Right ventricle myocardium superior (tissue), 1 donor: ENCODE measurements around the gene MITF. TPM values are rescaled to one million over a fixed set of nuclear protein-coding genes. Genes with fewer than 3 reads are reported as not detected.

Source experiments
- ATAC-seq: fragments of 200-7000 bp; cut with Tn5 transposase; one replicate; pipeline ENCODE4 v1.9.1; 2020; ENCODE audit warnings: mild to moderate bottlenecking; ENCODE audit not compliant: poor library complexity
- DNase-seq: peaks from one replicate; pipeline ENCODE4 v3.0.0-alpha.2; 2020
- intact Hi-C: fragments of 100-400 bp; cut with DNase I; formaldehyde crosslinking; loops from one replicate; pipeline ENCODE4 v1.11.2; 2022
- long read RNA-seq: library from polyadenylated mRNA; unstranded; transcript quantifications from one replicate; pipeline ENCODE4 v2.0.0, GENCODE V29; 2021
- total RNA-seq: library from RNA; stranded (reverse); fragmentation: NEBNext Ultra II Directional; extraction: Animal tissue kit (Norgen Biotek cat#: 25700); gene quantifications from one replicate; pipeline ENCODE4 v1.2.1, GENCODE V29; 2021
- donor health status: DM: no; HTN: yes; CAD: no; lungs with severe emphysema.

The MITF gene, protein sequence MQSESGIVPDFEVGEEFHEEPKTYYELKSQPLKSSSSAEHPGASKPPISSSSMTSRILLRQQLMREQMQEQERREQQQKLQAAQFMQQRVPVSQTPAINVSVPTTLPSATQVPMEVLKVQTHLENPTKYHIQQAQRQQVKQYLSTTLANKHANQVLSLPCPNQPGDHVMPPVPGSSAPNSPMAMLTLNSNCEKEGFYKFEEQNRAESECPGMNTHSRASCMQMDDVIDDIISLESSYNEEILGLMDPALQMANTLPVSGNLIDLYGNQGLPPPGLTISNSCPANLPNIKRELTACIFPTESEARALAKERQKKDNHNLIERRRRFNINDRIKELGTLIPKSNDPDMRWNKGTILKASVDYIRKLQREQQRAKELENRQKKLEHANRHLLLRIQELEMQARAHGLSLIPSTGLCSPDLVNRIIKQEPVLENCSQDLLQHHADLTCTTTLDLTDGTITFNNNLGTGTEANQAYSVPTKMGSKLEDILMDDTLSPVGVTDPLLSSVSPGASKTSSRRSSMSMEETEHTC
- total RNA-seq = 65.5 TPM
- long read RNA-seq, full-length matches to known transcripts = 102 of 233 reads
- long read RNA-seq, partial matches to known transcripts = 82 of 233 reads
- long read RNA-seq, other reads (novel, unspliced or antisense) = 49 of 233 reads

GRCh38 chr3:69739204-69740102, at the start of gene MITF:
Gene MITF, plus strand, starts transcription at chr3:69739464. Its CDS starts 134 bp downstream, at chr3:69739598.
- DNase-seq (peak; percentile 96), ATAC-seq (peak; percentile 97)
- intact Hi-C loops = loop anchor here (10.0 kb wide), 1 partner anchor 45 kb away; no protein-coding TSS in a partner anchor

GRCh38 chr3:69691860-69692259, 47.4 kb upstream of the MITF start:
- ATAC-seq = peak; percentile 27
- DNase-seq = no peak
- intact Hi-C loops = loop anchor here (5.0 kb wide), 3 partner anchors 100 to 255 kb away; no protein-coding TSS in a partner anchor

- ATAC-seq (no peak), DNase-seq (no peak)
- intact Hi-C loops = loop anchor here (5.0 kb wide), 3 partner anchors 100 to 255 kb away; no protein-coding TSS in a partner anchor
These were observed 46.5 kb upstream of the MITF start for GRCh38 chr3:69692761-69693160.

GRCh38 chr3:69695443-69695842, 43.8 kb upstream of the MITF start:
- intact Hi-C loops = no loop called here
- ATAC-seq = no peak

GRCh38 chr3:69695933-69696332, 43.3 kb upstream of the MITF start:
- intact Hi-C loops = no loop called here
- ATAC-seq (no peak), DNase-seq (no peak)

More at GRCh38 chr3:69695443-69695842, 43.8 kb upstream of the MITF start:
- no peak for DNase-seq

GRCh38 chr3:69696367-69696766, 42.9 kb upstream of the MITF start:
- intact Hi-C loops = no loop called here
- DNase-seq (no peak), ATAC-seq (no peak)

GRCh38 chr3:69697381-69697780, 41.9 kb upstream of the MITF start:
- intact Hi-C loops = no loop called here
- DNase-seq (no peak), ATAC-seq (no peak)

GRCh38 chr3:69698728-69699127, 40.5 kb upstream of the MITF start:
- DNase-seq (no peak), ATAC-seq (no peak)
- intact Hi-C loops = no loop called here

DNA sequence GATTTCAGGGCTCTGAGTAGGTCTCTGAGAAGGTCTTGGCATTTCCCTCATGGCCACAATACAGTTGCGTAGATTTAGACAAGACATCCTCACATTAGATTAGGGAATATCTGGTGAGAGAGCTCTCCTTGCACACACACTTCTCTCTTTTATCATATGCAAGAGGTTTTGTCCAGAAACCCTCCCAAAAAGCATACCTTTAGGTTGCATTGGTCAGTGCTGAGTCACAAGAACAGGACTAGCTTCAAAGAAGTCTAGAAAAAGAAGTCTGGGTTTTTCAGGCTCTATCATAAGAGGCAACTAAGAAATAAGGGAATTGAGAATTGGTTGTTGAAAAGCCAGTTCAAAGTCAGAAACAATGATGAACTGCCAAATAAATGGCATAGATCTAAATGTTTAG, 40.1 kb upstream of the MITF start:
- intact Hi-C loops = no loop called here
- no peak for ATAC-seq
- DNase-seq = no peak

DNA sequence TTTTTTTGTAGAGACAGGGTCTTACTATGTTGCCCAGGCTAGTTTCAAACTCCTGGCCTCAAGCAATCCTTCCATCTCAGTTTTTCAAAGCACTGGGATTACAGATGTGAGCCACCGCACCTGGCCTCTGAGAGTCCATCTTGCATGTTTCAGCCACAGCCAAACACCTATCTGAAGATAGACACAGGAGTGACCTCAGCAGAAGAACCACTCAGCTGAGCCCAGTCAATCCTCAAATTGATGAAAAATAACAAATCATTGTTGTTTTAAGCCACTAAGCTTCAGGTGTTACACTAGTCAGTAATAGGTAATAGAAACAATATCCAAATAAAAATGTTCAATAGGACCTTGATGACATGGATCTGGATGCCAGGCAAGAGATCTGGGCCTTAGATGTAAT, 38.3 kb upstream of the MITF start:
- no peak for ATAC-seq
- intact Hi-C loops = no loop called here
- no peak for DNase-seq

GRCh38 chr3:69710153-69710977, 28.9 kb upstream of the MITF start:
- intact Hi-C loops = no loop called here
- ATAC-seq (peak; percentile 31), DNase-seq (no peak)

GRCh38 chr3:69712269-69712668, 27.0 kb upstream of the MITF start:
- DNase-seq = no peak
- ATAC-seq = no peak
- intact Hi-C loops = no loop called here

DNA sequence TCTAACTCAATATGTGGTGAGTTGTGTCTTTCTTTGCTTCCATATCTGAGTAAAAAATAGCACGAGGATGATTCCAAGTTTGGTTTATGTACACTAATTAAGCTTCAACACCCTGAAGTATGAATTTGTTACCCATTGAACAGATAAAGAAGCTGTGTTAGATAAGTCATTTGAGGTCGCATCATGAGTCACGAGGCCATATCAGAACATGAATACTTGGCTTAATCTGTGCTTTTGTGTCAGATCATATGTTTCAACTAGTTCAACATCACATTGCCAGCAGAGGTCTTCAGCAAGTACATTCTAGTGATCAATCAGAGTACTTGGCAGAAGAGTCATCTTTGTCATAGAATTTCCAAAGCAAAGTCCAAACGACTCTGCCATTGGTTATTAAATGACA, 26.3 kb upstream of the MITF start:
- ATAC-seq (peak; percentile 13), DNase-seq (no peak)
- intact Hi-C loops = no loop called here

DNA sequence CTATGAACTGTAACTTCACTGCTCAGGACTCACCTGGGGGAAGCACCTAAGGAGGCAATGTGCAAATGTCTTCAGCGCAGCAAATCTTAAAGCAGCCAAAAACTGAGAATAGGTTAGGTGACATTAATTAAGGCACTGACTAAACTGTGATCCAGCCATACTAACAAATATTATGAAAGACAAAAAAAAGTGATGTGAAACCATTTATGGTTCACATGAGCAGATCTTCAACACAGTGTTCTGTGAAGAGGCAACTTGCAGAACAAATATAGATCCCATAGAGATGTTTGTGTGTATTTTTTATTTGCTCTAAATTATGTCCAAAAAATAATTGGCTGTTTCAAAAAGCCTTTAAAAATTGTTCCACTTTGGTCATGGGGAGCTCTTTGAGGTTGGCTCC, 24.1 kb upstream of the MITF start:
- no peak for ATAC-seq
- no peak for DNase-seq
- intact Hi-C loops = no loop called here

- peak; percentile 82 for ATAC-seq
- intact Hi-C loops = no loop called here
- peak; percentile 59 for DNase-seq
These were observed 23.1 kb upstream of the MITF start for GRCh38 chr3:69716119-69716518.

DNA sequence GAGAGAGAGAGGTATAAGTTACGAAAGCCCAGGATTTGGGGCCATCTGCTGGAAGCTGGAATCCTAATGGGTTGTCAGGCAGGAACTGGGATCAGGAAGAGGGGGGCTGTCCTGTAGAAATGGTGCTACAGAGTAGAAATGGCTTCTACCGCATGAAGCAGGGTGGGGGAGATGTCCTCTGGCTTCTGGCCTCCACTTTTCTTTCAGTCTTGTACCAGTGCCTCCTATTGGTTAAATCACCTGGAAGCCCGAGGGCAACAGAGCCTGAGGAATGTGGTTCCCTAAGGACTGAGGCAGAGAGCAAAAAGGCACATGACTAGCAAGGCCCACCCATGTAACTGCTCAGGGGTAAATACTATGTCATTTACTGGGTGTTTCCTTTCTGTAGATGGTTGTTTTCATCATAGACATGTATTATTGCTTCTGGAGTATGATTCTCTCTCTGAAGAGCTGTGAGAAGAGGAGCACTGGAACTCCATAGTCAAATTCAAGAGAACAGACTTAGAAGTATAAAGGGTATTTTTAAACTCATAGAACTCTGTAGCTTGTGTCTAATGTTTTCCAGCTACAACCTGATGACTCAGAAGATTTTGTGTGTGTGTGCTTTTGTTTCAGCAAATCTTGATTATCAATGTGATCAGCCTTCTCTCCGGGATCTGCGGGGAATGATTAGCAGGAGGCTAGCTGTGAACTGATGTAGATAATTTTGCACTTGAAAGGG, 20.2 kb upstream of the MITF start:
- ATAC-seq = no peak
- intact Hi-C loops = no loop called here
- DNase-seq = no peak

DNA sequence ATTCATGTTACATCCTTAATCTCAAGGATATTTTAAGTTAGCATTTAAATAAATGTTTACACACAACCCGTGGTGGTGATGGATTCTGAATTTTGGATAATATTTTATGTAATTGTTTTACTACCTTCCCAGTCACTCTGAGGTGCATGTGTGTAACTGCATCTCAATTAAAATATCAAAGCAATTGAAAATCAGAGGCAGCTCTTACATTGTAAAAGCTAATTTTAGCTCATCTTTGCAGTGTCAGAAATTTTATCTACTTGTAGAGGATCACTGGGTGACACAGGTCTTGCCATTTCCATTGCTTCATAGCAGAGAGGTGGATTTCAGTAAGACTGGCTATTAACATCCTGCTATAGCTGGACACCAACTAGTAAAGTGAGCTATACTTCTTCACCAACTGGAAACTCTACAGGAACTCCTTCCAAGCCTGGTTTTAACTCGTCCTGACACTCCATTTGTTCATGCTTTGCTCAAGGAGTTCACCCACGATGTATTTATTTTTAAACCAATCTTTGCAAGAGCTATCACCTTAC, 19.6 kb upstream of the MITF start:
- peak; percentile 68 for ATAC-seq
- no peak for DNase-seq
- intact Hi-C loops = no loop called here
